ENCODE measurements around the gene ARHGAP25. TPM values are rescaled to one million over a fixed set of nuclear protein-coding genes. Genes with fewer than 3 reads are reported as not detected.

Gene ARHGAP25
- total and polyA plus RNA-seq, 10 of the 15 experiments (the other 5 are each of a cell fraction or from before 2014, with no cell fraction given): 0.15 to 1.0 (median 0.46) TPM

- Histone ChIP-seq H3K36me3 (ENCODE audit: control insufficient read depth in 2 of 2, insufficient read depth in 2 of 2, low read length in 1 of 2) (no peaks in the 10 kb centered on the region; a peak in 1 of 4 replicates), H3K9ac (ENCODE audit: control insufficient read depth, insufficient read depth, low read length) (no peak overlapping the region), H3K27ac (ENCODE audit: control insufficient read depth, insufficient read depth) (no peak overlapping the region), H3K4me2 (ENCODE audit: control insufficient read depth, insufficient read depth) (no peak overlapping the region), H3K79me2 (ENCODE audit: control insufficient read depth, insufficient read depth, low read length) (no peaks in the 10 kb centered on the region), H3K9me3 (replicated peaks; ENCODE audit: control insufficient read depth, insufficient read depth, low read length) (no peaks in the 10 kb centered on the region), H3K4me3 (no peak overlapping the region), H3K4me1 (ENCODE audit: control insufficient read depth, insufficient read depth, low read length) (peaks cover 36% of the 10 kb centered on the region), H2AFZ (ENCODE audit: control insufficient read depth, low read depth, low read length) (no peak overlapping the region), H3K27me3 (replicated peaks in 1 of 2; ENCODE audit: control insufficient read depth in 2 of 2, insufficient read depth in 2 of 2, low read length in 1 of 2) (no peaks in the 10 kb centered on the region), H4K20me1 (ENCODE audit: control insufficient read depth, insufficient read depth) (no peaks in the 10 kb centered on the region)
- ATAC-seq (no peak), DNase-seq (ENCODE audit: low read depth, low spot score) (no peak), FAIRE-seq (peak; percentile 38)
- in situ Hi-C loops (cut with MboI): no loop called here
- ChIA-PET RAD21 (ENCODE audit: unreplicated experiment) (interaction anchor here (1.1 kb wide), 1 partner anchor 9 kb away, joined by 4 read pairs; no protein-coding TSS in a partner anchor), SMC1A (ENCODE audit: uncharacterized antibody, unreplicated experiment) (interaction anchor here (0.6 to 1.4 kb wide), 4 partner anchors 9 to 280 kb away, joined by 3 read pairs; no protein-coding TSS in a partner anchor), POLR2A (interaction anchor here (0.6 kb wide), 1 partner anchor 1520 kb away, joined by 4 read pairs; no protein-coding TSS in a partner anchor), CTCF (interaction anchor here (1.1 to 2.0 kb wide), 6 partner anchors 9 to 280 kb away, joined by 3 to 15 read pairs (median 4); no protein-coding TSS in a partner anchor)
- WGBS (ENCODE audit: insufficient coverage, insufficient replicate concordance, low lambda C conversion rate, missing lambda C conversion rate): 94% methylated on average over 1 of the region's 1 CpG
- intact Hi-C loops (cut with micrococcal nuclease; ENCODE audit: unreplicated experiment): no loop called here
- no TSS peak for BruUV-seq (replicated peaks)
- TF ChIP-seq SRF (IDR thresholded peaks at IDR 0.05; ENCODE audit: low read depth in 2 of 2, low read length in 2 of 2) (no peak), ZNF687 (IDR thresholded peaks at IDR 0.05) (no peak), PAX5 (IDR thresholded peaks at IDR 0.05; ENCODE audit: borderline replicate concordance, low read depth, low read length) (no peak), MAX (IDR thresholded peaks at IDR 0.05; ENCODE audit: low read depth, low read length) (no peak)
Observed at GRCh38 chr2:68742626-68743415, 8.2 kb downstream of the ARHGAP25 start.

All from GM12878 (cell line).